ENCODE data around the gene NIPA2.

NIPA2 gene

GRCh38 chr15:22880981-22881738, 42.7 kb downstream of the NIPA2 start:
- no peak for DNase-seq (ENCODE audit: low read depth)
- no peak overlapping the region for H3K4me3 ChIP-seq (ENCODE audit: control insufficient read depth, low read depth, low read length)
- TF ChIP-seq CTCF (conservative IDR thresholded peaks at IDR 0.05; ENCODE audit: control insufficient read depth, insufficient read depth, low read depth, low read length): no peak

GRCh38 chr15:22881739-22882440, 43.4 kb downstream of the NIPA2 start:
- TF ChIP-seq CTCF (conservative IDR thresholded peaks at IDR 0.05; ENCODE audit: control insufficient read depth, insufficient read depth, low read depth, low read length): no peak
- DNase-seq (ENCODE audit: low read depth): no peak
- no peak overlapping the region for H3K4me3 ChIP-seq (ENCODE audit: control insufficient read depth, low read depth, low read length)

GRCh38 chr15:22883196-22883595, 44.7 kb downstream of the NIPA2 start:
- DNase-seq (ENCODE audit: low read depth): no peak
- H3K4me3 ChIP-seq (ENCODE audit: control insufficient read depth, low read depth, low read length): no peak overlapping the region
- no peak for TF ChIP-seq CTCF (conservative IDR thresholded peaks at IDR 0.05; ENCODE audit: control insufficient read depth, insufficient read depth, low read depth, low read length)

- no peak for TF ChIP-seq CTCF (conservative IDR thresholded peaks at IDR 0.05; ENCODE audit: control insufficient read depth, insufficient read depth, low read depth, low read length)
- DNase-seq (ENCODE audit: low read depth): no peak
- no peak overlapping the region for H3K4me3 ChIP-seq (ENCODE audit: control insufficient read depth, low read depth, low read length)
These were observed 45.9 kb downstream of the NIPA2 start for GRCh38 chr15:22884344-22884743.

GRCh38 chr15:22885120-22885519, 46.7 kb downstream of the NIPA2 start:
- no peak for TF ChIP-seq CTCF (conservative IDR thresholded peaks at IDR 0.05; ENCODE audit: control insufficient read depth, insufficient read depth, low read depth, low read length)
- no peak overlapping the region for H3K4me3 ChIP-seq (ENCODE audit: control insufficient read depth, low read depth, low read length)

GRCh38 chr15:22887157-22887951, 48.9 kb downstream of the NIPA2 start:
- H3K4me3 ChIP-seq (ENCODE audit: control insufficient read depth, low read depth, low read length): no peak overlapping the region
- TF ChIP-seq CTCF (conservative IDR thresholded peaks at IDR 0.05; ENCODE audit: control insufficient read depth, insufficient read depth, low read depth, low read length): no peak
- DNase-seq (ENCODE audit: low read depth): peak; percentile 97

More at GRCh38 chr15:22885120-22885519, 46.7 kb downstream of the NIPA2 start:
- DNase-seq (ENCODE audit: low read depth): no peak

Measured in fibroblast of mammary gland (primary cell).